Activated CD4-positive, alpha-beta T cell treated with anti-CD3 and anti-CD28 coated beads, Interleukin-2, amount 50 U/mL, for 1 hour (primary cell): Measurements from ENCODE around the gene PRKACB.

Source experiments
- DNase-seq: peaks from one replicate; pipeline ENCODE4 v3.0.0-alpha.2; 2020

PRKACB gene

GRCh38 chr1:84159533-84160240, 15.6 kb downstream of the PRKACB start:
- DNase-seq, result no peak

GRCh38 chr1:84162295-84162694, 18.2 kb downstream of the PRKACB start:
- no peak for DNase-seq

GRCh38 chr1:84163123-84163931, 19.3 kb downstream of the PRKACB start:
- no peak for DNase-seq

GRCh38 chr1:84164161-84164560, 20.1 kb downstream of the PRKACB start:
- no peak for DNase-seq

- DNase-seq, result no peak
Measured at GRCh38 chr1:84164567-84165021, 20.5 kb downstream of the PRKACB start.

- DNase-seq, result no peak
Measured at GRCh38 chr1:84165601-84166000, 21.5 kb downstream of the PRKACB start.

- no peak for DNase-seq
Measured at GRCh38 chr1:84166797-84167196, 22.7 kb downstream of the PRKACB start.

- no peak for DNase-seq
Measured at GRCh38 chr1:84168783-84169182, 24.7 kb downstream of the PRKACB start.

GRCh38 chr1:84170171-84170570, 26.1 kb downstream of the PRKACB start:
- DNase-seq, result no peak

GRCh38 chr1:84171481-84171880, 27.4 kb downstream of the PRKACB start:
- no peak for DNase-seq

- no peak for DNase-seq
Measured at GRCh38 chr1:84174051-84174556, 30.0 kb downstream of the PRKACB start.

GRCh38 chr1:84181350-84182005, 37.4 kb downstream of the PRKACB start:
- no peak for DNase-seq

- DNase-seq, result no peak
Measured at GRCh38 chr1:84190455-84190854, 46.4 kb downstream of the PRKACB start.

GRCh38 chr1:84192681-84193080, 48.6 kb downstream of the PRKACB start:
- no peak for DNase-seq

GRCh38 chr1:84198832-84199231, 54.8 kb downstream of the PRKACB start:
- DNase-seq, result no peak

GRCh38 chr1:84199257-84199656, 55.2 kb downstream of the PRKACB start:
- no peak for DNase-seq

GRCh38 chr1:84202126-84202525, 58.1 kb downstream of the PRKACB start:
- DNase-seq, result no peak

- DNase-seq, result no peak
Measured at GRCh38 chr1:84206375-84206774, 62.3 kb downstream of the PRKACB start.

- no peak for DNase-seq
Measured at GRCh38 chr1:84208935-84209334, 64.9 kb downstream of the PRKACB start.

GRCh38 chr1:84214115-84214956, 70.3 kb downstream of the PRKACB start:
- DNase-seq, result no peak

- DNase-seq, result no peak
Measured at GRCh38 chr1:84217239-84217638, 73.2 kb downstream of the PRKACB start.

GRCh38 chr1:84223751-84224432, 79.8 kb downstream of the PRKACB start:
- no peak for DNase-seq
